HS-27A (cell line): ENCODE measurements around the gene ESYT3.
"Not testable (repeated sequence)": the region's sequence is repeated elsewhere in the genome, so short reads cannot be mapped to it uniquely, and the experiment has no call there.

Experiments
- DNase-seq: peaks from one replicate; pipeline ENCODE4 v3.0.0-alpha.2; 2012; ENCODE audit warnings: low read depth, missing footprints

Gene ESYT3

GRCh38 chr3:138443091-138443490, 8.7 kb downstream of the ESYT3 start:
- no peak for DNase-seq

- no peak for DNase-seq
Observed at GRCh38 chr3:138443521-138444503, 9.4 kb downstream of the ESYT3 start.

- DNase-seq = no peak
Observed at GRCh38 chr3:138445236-138445635, 10.8 kb downstream of the ESYT3 start.

- DNase-seq = no peak
Observed at GRCh38 chr3:138445654-138446053, 11.2 kb downstream of the ESYT3 start.

GRCh38 chr3:138448631-138449030, 14.2 kb downstream of the ESYT3 start:
- DNase-seq = no peak

- no peak for DNase-seq
Observed at GRCh38 chr3:138449490-138449889, 15.1 kb downstream of the ESYT3 start.

DNA sequence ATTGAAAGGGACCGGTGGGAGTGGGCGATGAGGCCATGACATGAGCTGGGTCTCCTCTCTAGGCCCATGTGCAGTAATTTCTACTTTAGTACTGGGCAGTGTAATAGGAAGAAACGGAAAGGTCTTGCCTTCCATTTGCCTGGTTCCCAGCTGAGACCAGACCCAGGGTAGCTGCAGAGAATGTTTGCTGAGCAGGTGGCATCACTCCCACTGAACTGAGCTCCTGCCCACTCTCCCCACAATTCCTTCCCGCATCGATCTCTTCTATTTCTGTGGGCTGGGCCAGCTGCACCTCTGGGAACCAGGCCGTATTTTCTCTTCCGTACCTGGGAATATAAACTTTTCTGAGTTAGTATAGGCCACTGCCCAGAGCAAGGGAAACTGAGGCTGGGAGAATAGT, 15.8 kb downstream of the ESYT3 start:
- DNase-seq = no peak

DNA sequence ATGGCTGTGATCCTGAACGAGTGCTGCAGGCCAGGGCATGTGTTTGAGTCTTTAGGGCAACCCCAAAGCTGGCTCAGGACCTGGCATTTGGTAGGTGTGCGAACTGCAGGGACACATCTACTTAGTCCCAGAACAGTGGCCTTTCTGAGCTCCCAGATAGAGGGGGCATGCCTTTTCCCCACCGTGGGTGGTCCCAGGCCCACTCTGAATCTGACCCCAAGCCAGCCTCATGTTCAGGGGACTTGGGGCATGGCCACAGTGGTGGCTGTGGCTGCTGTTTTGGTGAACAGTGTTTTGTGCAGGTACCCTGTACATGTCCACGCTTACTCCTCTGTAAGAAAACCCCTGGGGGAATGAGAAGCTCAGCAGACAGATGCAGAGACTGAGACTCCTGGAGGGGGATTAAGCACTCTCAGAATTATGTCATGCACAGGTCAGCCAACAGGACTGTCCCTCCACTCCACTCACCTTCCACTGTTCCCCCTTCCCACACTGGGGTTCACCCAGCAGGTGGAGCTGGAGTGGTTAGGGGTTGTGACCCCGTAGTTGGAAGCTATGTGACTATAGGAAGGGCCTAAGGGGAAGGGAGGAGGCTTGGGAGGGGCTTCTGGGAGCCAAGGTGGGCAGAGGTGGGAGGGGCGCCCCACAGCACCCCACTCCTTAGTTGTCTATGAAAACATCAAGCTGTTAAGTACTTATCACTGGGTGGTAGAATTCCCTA, 16.4 kb downstream of the ESYT3 start:
- DNase-seq = no peak

- no peak for DNase-seq
Observed at GRCh38 chr3:138451595-138452162, 17.3 kb downstream of the ESYT3 start.

DNA sequence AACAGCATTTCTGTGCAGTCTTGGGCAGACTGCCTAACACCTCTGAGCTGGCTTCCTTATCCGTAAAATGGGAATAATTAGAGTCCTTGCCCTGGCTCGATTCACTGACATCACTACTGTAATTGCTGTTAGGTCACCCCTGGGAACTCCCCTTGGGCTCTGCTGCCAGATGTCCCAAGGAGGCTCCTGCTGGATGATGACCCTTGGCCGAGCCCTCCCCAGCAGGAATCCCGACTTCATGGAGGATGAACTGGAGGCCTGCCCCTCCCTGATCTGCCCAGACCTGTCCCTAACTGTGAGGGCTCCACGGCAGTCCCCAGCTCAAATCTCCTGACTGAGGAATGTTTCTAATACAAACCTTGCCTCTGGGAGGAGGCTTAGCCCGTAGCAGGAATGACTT, 18.0 kb downstream of the ESYT3 start:
- DNase-seq = no peak

DNA sequence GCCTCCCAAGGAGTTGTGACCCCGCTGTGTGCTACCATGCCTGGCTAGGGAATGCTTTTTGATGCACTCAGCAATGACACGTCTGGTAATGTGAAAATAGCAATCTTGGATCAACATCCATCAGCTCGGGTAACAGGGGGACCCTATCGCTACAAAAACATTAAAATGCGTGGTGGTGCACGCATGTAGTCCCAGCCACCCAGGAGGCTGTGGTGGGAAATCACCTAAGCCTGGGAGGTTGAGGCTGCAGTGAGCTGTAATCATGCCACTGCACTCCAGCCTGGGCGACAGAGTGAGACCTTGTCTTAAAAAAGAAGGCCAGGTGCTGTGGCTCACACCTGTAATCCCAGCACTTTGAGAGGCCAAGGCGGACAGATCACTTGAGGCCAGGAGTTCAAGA, 19.5 kb downstream of the ESYT3 start:
- DNase-seq = not testable (repeated sequence)

GRCh38 chr3:138455801-138456716, 21.6 kb downstream of the ESYT3 start:
- no peak for DNase-seq

DNA sequence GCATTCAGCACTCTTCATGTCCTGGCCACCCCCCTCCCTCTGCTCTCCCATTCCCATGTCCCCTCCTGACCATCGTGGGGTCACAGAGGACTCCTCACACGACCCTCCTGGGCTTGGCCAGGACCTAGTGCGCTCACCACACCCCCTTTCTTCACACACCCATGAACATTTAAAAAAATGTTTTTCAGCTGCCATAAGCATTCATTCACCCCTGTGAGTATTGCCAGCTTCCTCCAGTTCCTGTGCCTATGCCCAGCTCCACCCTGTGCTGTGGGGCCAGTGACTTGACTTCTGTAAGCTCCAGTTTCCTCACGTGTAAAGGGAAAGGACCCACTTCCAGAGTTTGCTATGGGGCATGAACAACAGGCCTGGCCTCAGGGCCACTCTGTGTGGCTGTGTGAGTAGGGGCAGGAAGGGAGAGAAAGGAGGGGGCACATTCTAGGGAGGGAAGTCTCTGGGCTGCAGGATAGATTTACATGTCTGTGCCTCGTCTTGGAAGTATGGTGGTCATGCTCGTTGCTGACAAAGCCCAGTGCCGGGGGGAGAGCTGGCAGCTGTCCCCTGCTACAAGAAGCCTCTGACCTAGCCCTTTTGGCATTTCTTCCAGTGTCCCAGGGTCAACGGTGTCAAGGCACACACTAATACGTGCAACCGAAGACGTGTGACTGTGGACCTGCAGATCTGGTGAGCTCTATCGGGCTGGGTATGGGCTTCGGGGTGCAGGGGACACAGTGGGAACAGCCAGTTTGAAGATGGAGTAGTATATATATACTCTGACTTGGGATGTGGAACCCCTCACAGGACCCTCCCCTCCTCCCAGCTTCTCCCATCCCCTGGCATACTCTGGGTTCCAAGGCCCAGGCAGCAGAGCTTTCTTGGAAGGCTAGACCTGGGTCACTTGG, 22.8 kb downstream of the ESYT3 start:
- DNase-seq = no peak

DNA sequence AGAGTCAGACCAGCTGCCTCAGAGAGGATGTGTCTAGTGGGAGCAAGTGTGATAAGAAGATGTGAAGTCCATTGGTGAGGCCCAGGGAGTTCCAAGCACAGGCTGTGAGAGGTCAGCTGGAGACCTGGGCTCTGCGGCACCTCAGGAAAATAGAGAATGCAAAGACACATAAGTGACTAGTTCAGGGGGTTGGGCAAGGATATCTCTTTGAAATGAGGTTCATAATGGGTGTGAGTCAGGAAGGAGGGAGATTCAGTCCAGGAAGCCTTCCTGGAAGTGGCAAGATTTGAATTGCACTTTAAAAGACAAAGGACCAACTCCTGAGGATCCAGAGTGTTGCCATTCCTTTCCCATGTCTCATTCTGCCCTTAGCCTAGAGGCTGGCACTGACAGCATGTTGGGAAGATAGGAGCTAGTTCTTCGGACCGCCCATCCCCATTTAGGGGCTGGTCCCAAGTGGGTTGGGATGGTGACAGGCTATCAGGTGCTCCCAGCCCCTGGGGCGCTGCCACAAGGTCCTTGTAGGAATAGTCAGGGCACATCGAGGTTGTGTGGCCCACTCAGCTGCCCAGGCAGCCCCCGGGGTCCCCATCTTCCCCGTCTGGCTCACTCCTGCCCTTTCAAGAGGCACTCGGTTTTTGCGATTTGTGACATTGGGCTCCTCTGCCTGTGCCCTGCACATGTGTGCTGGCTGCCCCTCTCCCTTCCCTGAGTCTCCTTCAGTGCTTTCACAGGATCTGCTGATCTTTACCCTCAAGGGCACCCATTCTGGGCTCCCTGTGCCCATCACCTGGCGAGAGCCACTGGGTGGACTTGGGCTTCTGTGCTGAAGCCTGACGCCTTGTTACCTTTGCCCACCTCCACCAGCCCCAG, 23.7 kb downstream of the ESYT3 start:
- DNase-seq = no peak

- DNase-seq = no peak
Observed at GRCh38 chr3:138458774-138459499, 24.5 kb downstream of the ESYT3 start.

- DNase-seq = no peak
Observed at GRCh38 chr3:138459619-138460535, 25.5 kb downstream of the ESYT3 start.

DNA sequence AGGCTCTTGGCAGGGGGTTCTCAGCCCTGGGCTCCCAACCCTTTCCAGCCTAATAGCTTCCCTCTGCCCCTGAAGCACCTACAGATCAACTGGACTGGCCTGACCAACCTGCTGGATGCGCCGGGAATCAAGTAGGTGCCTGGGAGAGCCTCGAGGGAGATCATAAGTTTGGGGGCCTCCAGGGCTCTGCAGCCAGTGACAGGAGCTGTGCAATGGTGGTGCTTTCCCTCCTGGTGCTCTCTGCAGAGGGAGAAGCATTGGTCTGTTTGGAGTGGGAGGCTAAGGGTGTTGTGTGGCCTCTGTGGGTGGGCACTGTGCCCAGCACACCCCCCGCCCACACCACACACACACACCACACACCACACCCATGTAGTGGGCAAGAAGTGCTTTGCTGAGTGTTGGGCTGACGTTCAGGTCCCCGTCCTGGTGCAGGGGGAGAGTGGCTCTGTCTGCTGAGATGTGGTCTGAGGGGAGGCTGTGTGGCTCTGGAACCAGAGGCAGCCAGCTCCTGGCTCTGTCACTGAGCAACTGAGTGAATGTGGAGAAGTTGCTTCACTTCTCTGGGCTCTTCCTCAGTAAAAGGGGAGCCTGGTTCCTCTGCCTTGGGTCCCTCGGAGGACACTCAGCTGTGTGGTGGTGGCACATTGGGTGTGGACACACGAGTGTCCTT, 26.3 kb downstream of the ESYT3 start:
- no peak for DNase-seq
